PC-9 (cell line): ENCODE data around the gene MAN2A1. TPM values are rescaled to one million over a fixed set of nuclear protein-coding genes. Genes with fewer than 3 reads are reported as not detected.

Experiments used
- BruUV-seq: library from RNA; stranded (reverse); fragments of 400-500 nt; replicated peaks from 2 replicates; lab custom pipeline; 2021; lab: Mats Ljungman, UMichigan
- CTCF ChIA-PET: fragments of 300-600 bp; sonication (Branson Sonifier 250); formaldehyde crosslinking; loops from one replicate; lab custom pipeline; 2022; ENCODE audit warnings: antibody characterized with exemption; lab: Charles Lee
- POLR2A ChIA-PET: fragments of 300-600 bp; sonication (Branson Sonifier 250); formaldehyde crosslinking; loops from one replicate; lab custom pipeline; 2022; ENCODE audit warnings: antibody characterized with exemption; ENCODE audit not compliant: unreplicated experiment; lab: Charles Lee
- DNase-seq, 2 experiments: peaks; one replicate each; pipeline versions ENCODE4 v3.0.0 to v3.0.0-alpha.2; 2015 to 2022; ENCODE audit warnings: mixed read lengths in 1 of 2
- H2AFZ ChIP-seq: fragments of 200-600 bp; sonication (generic); 2 replicates; pipeline ENCODE4 v1.8.1; 2017; ENCODE audit warnings: antibody characterized with exemption
- H3F3A ChIP-seq: fragments of 200-600 bp; sonication (generic); 2 replicates; pipeline ENCODE4 v1.8.1; 2017; ENCODE audit warnings: antibody characterized with exemption, mild to moderate bottlenecking, low read depth; ENCODE audit not compliant: insufficient read depth
- H3K27ac ChIP-seq: fragments of 200-600 bp; sonication (generic); 2 replicates; pipeline ENCODE4 v1.6.1; 2016; ENCODE audit warnings: mixed run types
- H3K27me3 ChIP-seq: fragments of 200-600 bp; sonication (generic); 2 replicates; pipeline ENCODE4 v1.6.1; 2016; ENCODE audit warnings: low read depth, mixed run types; ENCODE audit not compliant: insufficient read depth
- H3K36me3 ChIP-seq: fragments of 200-600 bp; sonication (generic); 2 replicates; pipeline ENCODE4 v1.6.1; 2016; ENCODE audit warnings: low read depth, mixed run types
- H3K4me1 ChIP-seq: fragments of 200-600 bp; sonication (generic); replicated peaks from 2 replicates; pipeline ENCODE4 v1.6.1; 2016; ENCODE audit warnings: mixed run types; ENCODE audit not compliant: insufficient read depth
- H3K4me2 ChIP-seq: fragments of 200-600 bp; sonication (generic); 2 replicates; pipeline ENCODE4 v1.6.1; 2017; ENCODE audit warnings: mixed run types
- H3K4me3 ChIP-seq: fragments of 200-600 bp; sonication (generic); 2 replicates; pipeline ENCODE4 v1.6.1; 2016; ENCODE audit warnings: mixed run types
- H3K79me2 ChIP-seq: fragments of 200-600 bp; sonication (generic); 2 replicates; pipeline ENCODE4 v1.6.1; 2017; ENCODE audit warnings: low read depth, mixed run types
- H3K9me2 ChIP-seq: fragments of 200-600 bp; sonication (generic); 2 replicates; pipeline ENCODE4 v1.8.1; 2017; ENCODE audit warnings: mild to moderate bottlenecking; ENCODE audit not compliant: insufficient read depth
- H3K9me3 ChIP-seq: fragments of 200-600 bp; sonication (generic); 2 replicates; pipeline ENCODE4 v1.8.1; 2016; ENCODE audit warnings: low read depth; ENCODE audit not compliant: insufficient read depth
- H4K20me1 ChIP-seq: fragments of 200-600 bp; sonication (generic); 2 replicates; pipeline ENCODE4 v1.8.1; 2017; ENCODE audit not compliant: insufficient read depth
- CTCF ChIP-seq: fragments of 200-600 bp; sonication (generic); conservative IDR thresholded peaks from 2 replicates; pipeline ENCODE4 v1.6.1; 2017; ENCODE audit warnings: mixed run types, antibody characterized with exemption, mild to moderate bottlenecking, moderate library complexity
- EZH2 ChIP-seq: fragments of 200-600 bp; sonication (generic); IDR thresholded peaks from 2 replicates; pipeline ENCODE4 v1.8.0; 2017; ENCODE audit warnings: antibody characterized with exemption, low read depth
- intact Hi-C: fragments of 100-400 bp; cut with micrococcal nuclease; formaldehyde crosslinking; loops from one replicate; pipeline ENCODE4 v1.10.0; 2022; ENCODE audit not compliant: unreplicated experiment
- total RNA-seq: library from RNA; stranded (reverse); gene quantifications from 2 replicates; pipeline ENCODE4 v1.2.3, GENCODE V29; 2021

The MAN2A1 gene
- total RNA-seq, 1 experiment from 2014 or later: 27.3 TPM

DNA sequence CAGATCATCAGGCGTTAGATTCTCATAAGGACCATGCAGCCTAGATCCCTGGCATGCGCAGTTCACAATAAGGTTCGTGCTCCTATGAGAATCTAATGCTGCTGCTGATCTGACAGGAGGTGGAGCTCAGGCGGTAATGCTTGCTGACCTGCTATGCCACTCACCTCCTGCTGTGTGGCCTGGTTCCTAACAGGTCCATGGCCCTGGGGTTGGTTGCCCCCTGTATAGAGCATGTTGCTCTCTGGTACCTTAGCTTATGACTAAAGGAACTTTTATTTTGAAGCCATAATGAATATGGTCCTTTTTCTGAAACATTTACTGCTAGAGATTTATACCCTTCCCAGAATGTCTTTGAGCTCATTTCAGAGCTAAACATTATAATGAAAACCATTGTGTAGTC is 3.1 kb downstream of the MAN2A1 start:
- Histone ChIP-seq H4K20me1 (no peaks in the 10 kb centered on the region), H3K27ac (no peak overlapping the region), H3K9me3 (no peaks in the 10 kb centered on the region), H3K36me3 (no peaks in the 10 kb centered on the region), H3K4me3 (no peak overlapping the region), H2AFZ (no peak overlapping the region), H3F3A (peaks cover 24% of the 10 kb centered on the region; the same call in 1 of the 2 replicates), H3K79me2 (peaks cover 54% of the 10 kb centered on the region), H3K4me2 (no peak overlapping the region), H3K4me1 (peaks cover 35% of the 10 kb centered on the region), H3K9me2 (no peaks in the 10 kb centered on the region), H3K27me3 (no peaks in the 10 kb centered on the region)
- TF ChIP-seq EZH2 (no peak), CTCF (no peak)
- no TSS peak for BruUV-seq
- DNase-seq: no peak
- ChIA-PET CTCF (no interaction called here), POLR2A (no interaction called here)
- intact Hi-C loops: loop anchor here (10.0 kb wide), 1 partner anchor 352 kb away; no protein-coding TSS in a partner anchor

GRCh38 chr5:109693535-109694400 is 4.0 kb downstream of the MAN2A1 start:
- CTCF ChIA-PET: interaction anchor here (0.7 to 0.8 kb wide), 3 partner anchors 190 to 243 kb away, joined by 3 to 6 read pairs (median 4); no protein-coding TSS in a partner anchor
- TF ChIP-seq CTCF: no peak
- TF ChIP-seq EZH2: no peak

DNA sequence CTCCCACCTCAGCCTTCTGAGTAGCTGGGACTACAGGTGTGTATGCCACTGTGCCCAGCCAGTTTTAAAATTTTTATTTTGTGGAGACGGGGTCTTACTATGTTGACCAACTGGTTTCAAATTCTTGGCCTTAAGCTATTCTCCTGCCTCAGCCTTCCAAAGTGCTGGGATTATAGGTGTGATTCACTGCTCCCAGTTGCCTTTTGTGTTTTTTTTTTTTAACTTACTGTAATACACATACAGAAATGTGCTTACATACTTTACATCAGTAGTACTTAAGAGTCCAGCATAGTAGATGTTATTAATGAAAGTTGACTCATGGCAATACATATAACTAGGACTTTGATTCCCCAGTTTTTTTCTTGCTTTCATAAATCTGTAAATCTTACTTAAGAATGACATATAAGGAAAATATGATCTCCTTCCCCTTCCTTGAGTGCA is 4.7 kb downstream of the MAN2A1 start:
- H3K27ac ChIP-seq: peak overlapping the region; percentile 49
- H3K9me2 ChIP-seq: no peaks in the 10 kb centered on the region
- no peak for TF ChIP-seq CTCF
- no peak for TF ChIP-seq EZH2
- peak; percentile 32 to 84 for DNase-seq
- H3K4me1 ChIP-seq: peaks cover 35% of the 10 kb centered on the region
- H2AFZ ChIP-seq: no peak overlapping the region
- no peaks in the 10 kb centered on the region for H4K20me1 ChIP-seq
- ChIA-PET CTCF (interaction anchor here (0.7 to 0.8 kb wide), 3 partner anchors 189 to 244 kb away, joined by 3 to 6 read pairs (median 4); no protein-coding TSS in a partner anchor), POLR2A (interaction anchor here (0.6 kb wide), 1 partner anchor 1002 kb away, joined by 4 read pairs; no protein-coding TSS in a partner anchor)
- H3K4me3 ChIP-seq: no peak overlapping the region
- H3K79me2 ChIP-seq: peaks cover 64% of the 10 kb centered on the region
- no TSS peak for BruUV-seq
- no peaks in the 10 kb centered on the region for H3K9me3 ChIP-seq
- no peaks in the 10 kb centered on the region for H3K36me3 ChIP-seq
- H3K27me3 ChIP-seq: no peaks in the 10 kb centered on the region
- peaks cover 12% of the 10 kb centered on the region; the same call in 1 of the 2 replicates for H3F3A ChIP-seq
- intact Hi-C loops: loop anchor here (10.0 kb wide), 1 partner anchor 350 kb away; no protein-coding TSS in a partner anchor
- H3K4me2 ChIP-seq: peak overlapping the region; percentile 58

More at GRCh38 chr5:109693535-109694400, 4.0 kb downstream of the MAN2A1 start:
- Histone ChIP-seq H3F3A (peaks cover 15% of the 10 kb centered on the region; the same call in 1 of the 2 replicates), H2AFZ (no peak overlapping the region), H3K79me2 (peaks cover 63% of the 10 kb centered on the region), H3K9me2 (no peaks in the 10 kb centered on the region), H3K4me2 (peak overlapping the region; percentile 58), H4K20me1 (no peaks in the 10 kb centered on the region), H3K4me3 (no peak overlapping the region), H3K9me3 (no peaks in the 10 kb centered on the region), H3K27me3 (no peaks in the 10 kb centered on the region), H3K4me1 (peaks cover 35% of the 10 kb centered on the region), H3K36me3 (no peaks in the 10 kb centered on the region), H3K27ac (peak overlapping the region; percentile 49)
- BruUV-seq: no TSS peak
- DNase-seq: no peak
- intact Hi-C loops: loop anchor here (10.0 kb wide), 1 partner anchor 351 kb away; no protein-coding TSS in a partner anchor
- POLR2A ChIA-PET: no interaction called here
